Suppressor macrophage treated with lipopolysaccharide for 1 hour (primary cell): ENCODE results near the gene SFXN5.
A peak's percentile ranks its signal among the peaks of the same experiment; 100 is the strongest.
"Not testable (repeated sequence)": the region's sequence is repeated elsewhere in the genome, so short reads cannot be mapped to it uniquely, and the experiment has no call there.

ENCODE experiments used
- DNase-seq, 3 donors: peaks; one replicate each; pipeline ENCODE4 v3.0.0-alpha.2; 2020 to 2022

Gene SFXN5

DNA sequence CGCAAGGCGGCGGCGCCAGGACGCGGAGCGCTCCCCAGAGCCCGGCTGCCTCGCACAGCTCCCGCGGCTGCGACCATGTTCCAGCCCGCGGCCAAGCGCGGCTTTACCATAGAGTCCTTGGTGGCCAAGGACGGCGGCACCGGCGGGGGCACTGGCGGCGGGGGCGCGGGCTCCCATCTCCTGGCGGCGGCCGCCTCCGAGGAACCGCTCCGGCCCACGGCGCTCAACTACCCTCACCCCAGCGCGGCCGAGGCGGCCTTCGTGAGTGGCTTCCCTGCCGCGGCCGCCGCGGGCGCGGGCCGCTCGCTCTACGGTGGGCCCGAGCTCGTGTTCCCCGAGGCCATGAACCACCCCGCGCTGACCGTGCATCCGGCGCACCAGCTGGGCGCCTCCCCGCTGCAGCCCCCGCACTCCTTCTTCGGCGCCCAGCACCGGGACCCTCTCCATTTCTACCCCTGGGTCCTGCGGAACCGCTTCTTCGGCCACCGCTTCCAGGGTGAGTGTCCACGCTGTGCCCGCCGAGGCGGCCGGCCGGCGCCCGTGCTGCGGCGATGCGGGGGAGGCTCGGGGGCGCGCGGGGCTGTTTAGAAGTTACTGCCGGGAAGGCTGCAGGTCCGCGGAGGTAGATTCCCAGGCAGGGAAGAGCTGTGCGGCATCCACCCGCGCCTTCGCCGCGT, 153.5 kb downstream of the SFXN5 start:
- peak in 1 of 3 donors; percentile 51 for DNase-seq

DNA sequence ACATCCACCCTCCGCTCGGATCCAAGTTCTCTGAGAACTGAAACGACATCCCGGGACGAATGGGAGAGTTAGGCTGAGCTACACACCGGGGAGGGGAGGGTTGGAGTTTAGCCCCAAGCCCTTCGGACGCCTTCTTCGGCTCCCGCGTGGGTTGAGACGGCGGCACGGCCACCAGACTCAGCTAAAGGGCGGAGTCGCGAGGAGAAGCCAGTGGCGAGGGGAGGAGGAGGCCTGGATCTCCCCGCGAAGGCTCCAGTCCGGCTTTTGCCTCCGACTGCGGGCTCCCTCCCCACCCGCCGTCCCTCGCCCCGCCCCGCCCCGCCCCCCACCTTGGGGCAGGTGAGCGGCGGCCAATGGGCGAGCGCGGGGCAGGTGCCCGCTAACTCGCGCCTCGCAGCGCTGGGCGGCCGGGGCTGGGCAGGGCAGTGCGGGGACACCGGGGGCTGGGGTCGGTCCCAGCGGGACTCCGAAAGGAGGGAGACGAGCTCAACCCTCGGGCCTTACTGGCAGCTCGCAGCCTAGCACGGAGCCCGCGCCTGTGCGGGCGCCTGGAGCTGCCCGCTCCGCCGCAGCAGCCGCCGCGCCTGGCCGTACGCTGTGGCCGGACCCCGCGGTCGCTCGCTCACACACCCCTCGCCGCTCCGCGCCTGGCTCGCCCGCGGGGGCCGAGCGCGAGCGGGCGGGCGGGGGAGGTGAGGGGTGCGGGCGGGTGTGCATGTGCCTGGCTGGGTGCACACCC, 154.2 kb downstream of the SFXN5 start, which contains the start of gene EMX1:
Gene EMX1, plus strand, starts transcription at position 382 of the 739 bp plus-strand sequence. Its CDS starts 334 bp downstream, at position 716.
- peak; percentile 33 to 59 (median 34) for DNase-seq

DNA sequence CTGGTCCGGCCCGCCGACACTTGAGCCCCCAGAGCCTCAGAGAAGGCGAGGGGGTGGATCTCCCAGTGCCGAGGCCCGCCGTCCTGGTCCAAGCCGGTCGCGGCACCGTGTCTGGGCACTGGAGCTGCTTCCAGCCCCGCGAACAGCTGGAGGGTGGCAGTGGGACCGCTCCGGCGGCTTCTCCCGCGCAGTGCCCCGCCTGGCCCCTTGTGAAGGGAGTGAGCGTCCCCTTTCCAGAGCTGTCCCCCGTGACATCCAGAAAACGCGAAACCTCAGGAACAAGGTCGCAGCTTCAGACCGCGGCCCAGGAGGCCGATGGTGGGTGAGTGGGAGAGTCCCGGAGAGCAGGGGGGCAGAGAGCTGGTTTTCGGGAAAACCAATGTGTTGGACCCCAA, 154.8 kb downstream of the SFXN5 start:
- no peak for DNase-seq

DNA sequence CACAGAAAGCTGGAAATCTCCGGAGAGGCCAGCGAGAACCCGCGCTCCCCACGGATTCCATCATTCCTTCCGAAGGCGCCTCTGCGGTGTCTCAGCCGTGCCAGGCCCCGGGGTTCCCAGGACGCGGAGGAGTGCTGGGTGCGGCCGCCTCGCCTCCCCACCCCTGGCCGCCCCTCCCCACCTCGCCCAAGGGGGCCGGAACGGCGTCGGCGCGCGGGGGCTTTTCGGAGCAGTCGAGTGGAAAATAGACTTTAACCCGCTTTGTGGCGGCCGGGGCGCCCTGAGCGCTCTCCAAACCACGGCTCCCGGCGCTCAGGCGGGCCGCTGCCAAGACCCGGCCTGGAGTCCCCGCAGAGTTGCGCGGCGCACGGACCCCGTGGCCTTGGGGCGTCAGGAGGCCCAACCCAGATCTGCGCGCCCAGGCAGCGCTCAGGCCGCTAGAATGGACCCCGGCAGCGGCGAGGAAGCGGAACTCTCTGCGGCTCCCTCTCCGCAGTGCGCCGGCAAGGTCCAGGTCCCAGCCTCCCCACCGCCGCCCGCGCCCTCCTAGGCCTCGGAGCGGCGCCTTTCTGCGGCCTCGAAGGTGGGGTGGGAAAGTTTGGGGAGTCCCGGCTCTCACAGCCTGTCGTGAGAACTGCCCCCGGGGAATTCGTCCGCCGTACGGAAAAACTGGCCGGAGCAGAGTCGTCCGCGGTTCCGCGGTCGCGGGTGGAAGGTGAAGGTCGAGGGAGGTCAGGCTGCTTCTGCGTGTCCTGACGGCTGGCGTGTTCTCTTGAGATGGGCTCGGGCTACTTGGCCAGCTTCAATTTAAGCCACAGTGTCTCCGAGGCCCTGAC, 155.4 kb downstream of the SFXN5 start:
- DNase-seq, result peak; percentile 29 to 70 (median 57)

DNA sequence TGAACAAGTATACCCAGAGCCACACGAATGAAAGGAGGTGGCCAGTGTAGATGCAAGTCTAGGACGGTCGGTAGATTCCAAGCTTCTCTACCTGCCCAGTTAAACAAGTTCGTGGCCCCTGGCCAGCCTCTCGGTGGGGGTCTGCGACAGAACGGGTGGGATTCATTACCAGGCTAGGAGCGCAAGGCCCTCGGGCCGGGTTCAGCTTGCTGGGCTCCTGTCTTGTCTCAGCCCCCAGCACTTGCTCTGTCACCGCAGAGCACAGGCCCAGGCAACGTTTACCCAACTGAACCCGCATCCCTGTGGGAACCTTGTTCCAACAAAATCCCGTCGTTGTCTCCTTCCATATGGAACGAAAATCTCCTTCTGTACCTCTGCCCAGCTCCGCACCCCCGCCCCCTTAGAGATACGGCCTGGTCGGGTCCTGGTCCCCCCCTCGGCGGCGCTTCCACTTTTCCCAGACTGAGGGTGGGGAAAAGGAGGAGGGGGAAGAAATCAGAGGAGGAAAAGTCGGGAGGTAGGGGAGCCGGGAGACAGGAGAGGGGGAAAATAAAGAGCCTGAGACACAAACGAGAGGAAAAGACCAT, 156.1 kb downstream of the SFXN5 start:
- DNase-seq, result no peak

DNA sequence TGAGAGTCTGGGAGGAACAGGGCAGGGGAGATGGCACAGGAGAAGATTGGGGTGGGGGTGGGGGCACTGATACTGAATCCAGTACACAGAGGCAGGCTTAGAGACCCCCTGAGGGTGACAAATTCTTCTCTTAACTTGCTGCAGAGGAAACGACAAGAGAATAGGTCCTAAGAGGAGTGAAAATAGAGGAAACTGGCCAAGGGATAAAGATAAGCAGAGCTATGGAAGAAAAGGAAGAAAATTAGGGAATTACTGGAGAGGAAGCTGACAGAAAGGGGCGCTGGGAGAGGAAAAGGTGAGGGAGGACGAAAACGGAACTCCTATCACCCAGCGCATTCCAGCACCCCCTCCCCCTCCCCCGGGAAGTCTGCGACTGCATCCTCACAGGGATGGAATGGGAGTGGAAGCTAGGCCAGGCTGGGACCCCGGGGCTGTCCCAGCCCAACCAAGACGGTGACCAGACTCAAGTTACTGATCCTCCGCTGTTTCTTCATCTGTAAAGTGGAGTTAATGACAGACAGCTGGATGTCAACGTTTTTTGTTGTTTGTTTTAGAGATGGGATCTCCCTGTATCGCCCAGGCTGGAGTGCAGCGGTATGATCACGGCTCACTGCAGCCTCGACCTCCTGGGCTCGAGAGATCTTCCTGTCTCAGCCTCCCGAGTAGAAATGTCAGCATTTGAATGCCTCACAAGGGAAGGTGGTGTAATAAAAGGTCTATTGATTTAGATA, 156.8 kb downstream of the SFXN5 start:
- DNase-seq, result no peak

DNA sequence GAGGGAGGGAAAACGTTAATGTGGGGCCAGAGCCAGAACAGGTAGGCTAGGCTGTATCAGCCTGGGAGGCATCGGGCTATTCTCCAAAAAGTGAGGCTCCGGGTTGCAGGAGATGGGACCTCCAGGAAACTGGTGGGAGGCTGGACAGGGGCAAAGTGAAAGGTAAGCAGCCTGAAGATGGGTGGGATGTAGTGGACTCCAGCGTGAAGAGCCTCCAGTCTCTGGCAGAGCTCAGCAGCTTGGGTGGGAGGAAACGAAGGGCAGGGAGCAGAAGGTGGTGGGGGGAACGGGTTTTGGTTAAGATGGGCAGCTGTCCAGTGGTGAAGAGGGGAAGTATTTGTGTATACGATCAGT, 157.3 kb downstream of the SFXN5 start:
- DNase-seq, result no peak

DNA sequence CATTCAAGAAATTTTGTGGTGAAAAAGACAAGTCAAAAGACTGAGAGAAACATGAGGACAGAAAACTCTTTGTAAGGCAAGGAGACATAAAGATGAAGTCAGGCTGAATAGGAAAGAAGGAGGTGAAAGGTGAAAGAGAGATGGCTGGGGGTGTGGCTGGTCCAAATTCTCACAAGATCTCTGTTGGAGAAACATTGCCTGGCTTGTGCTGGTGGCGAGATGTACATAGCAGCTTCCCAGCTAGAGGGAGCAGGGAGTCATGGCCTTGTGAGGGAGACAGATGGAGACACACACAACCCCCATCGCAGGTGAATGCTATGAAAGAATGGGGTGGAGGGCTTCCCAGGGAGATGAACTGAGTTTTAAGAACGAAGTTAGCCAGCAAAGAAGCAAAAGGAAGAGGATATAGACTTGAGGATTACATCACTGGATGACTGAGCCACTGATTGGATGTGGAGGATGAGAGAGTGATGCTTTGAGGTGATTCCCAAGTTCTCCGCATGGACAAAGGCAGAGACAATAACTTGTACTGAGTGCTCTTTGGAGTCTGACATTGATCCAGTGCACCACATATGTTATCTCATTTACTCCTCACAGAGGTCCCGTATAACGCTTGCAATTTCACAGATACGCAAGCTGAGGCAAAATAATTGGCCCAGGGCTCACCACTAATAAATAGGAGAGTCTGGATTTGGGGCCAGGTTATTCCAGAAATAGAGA, 157.9 kb downstream of the SFXN5 start:
- no peak for DNase-seq

DNA sequence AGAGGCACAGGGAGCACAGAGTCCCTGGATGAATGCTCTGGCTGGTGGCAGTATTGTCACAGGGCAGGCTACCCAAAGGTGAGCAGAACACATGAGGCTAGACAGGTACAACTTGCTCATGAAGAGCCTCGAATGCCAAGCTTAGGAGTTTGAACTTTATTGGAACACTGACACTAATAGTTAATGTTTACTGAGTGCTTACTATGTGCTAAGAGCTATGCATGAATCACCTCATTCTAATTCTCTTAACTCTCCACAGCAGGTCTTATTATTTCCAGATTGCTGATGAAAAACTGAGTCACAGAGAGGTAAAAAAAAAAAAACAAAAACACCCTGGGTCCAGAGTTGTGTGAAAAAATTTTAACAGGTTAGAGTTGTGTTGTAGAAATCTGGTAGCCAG, 160.3 kb downstream of the SFXN5 start:
- no peak for DNase-seq

DNA sequence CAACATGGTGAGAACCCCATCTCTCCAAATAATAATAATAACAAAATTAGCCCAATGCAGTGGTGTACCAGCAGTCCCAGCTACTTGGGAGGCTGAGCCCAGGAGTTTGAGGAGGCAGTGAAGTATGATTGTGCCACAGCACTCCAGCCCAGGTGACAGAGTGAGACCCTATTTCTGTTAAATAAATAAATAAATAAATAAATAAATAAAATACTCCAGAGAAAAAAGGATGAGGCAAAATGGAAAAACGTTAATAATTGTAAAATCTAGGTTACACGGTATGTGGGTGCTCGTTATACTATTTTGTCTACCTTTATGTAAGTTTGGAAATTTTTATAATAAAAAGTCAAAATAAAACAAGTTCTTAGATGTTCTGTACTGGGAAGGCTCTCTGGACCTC, 162.8 kb downstream of the SFXN5 start:
- no peak for DNase-seq

DNA sequence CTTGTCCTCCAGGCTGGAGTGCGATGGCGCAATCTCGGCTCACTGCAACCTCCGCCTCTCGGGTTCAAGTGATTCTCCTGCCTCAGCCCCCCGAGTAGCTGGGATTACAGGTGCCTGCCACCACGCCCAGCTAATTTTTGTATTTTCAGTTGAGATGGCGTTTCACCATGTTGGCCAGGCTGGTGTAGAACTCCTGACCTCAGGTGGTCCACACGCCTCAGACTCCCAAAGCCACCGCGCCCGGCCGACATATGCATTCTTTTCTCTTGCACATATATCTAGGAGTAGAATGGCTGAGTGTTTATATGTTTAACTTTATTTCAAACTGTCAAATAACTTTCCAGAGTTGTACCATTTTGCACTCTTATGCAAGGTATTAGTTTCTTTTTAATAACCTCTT, 164.1 kb downstream of the SFXN5 start:
- not testable (repeated sequence) for DNase-seq

DNA sequence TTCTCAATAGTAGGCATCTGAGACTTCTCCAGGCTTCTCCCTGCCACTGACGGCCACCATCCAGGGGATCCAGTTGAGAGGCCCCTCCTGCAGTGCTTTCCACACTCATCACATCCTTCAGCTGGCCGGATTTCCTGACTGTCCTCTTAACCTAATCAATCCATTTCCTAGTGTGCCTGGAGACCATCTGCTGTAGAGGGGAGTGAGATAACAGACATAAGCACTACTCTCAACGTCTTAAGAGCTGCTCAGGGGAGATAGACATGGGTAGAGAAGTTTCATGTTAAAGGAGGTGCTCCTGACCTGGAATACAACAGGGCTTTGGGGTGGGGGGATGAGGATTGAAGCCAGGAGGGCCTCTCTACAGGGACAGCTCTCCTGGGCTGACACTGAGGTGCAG, 170.1 kb downstream of the SFXN5 start:
- no peak for DNase-seq

DNA sequence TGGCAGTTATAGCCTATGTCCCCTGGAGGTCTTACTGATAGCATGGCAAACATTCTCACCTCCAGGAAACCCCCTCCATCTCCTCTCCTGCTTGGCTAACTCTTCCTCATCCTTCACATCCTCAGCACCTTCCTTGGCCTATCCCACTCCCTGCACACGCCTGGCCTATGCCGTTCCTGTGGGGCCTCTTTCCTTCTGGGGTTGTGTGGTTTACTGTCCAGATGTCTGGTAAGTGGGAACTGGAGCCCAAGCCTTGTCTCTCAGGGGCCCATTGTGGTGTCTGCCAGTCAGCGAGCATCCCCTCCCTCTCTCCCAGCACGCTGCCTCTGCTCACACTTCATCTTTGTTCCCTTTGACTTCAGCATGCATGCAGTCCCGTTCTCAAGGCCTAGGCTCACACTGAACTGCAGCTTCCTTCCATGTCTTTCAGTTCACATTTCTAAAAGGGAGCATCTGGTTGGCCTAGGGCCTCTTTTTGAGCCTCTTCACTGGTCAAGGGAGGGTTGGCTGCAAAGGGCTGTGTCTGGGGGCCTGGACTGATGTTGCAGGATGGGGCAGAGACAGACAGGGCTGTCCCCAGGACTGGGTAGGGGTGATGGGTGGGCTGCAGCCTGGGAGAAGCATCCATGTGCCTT, 171.2 kb downstream of the SFXN5 start:
- DNase-seq, result no peak

DNA sequence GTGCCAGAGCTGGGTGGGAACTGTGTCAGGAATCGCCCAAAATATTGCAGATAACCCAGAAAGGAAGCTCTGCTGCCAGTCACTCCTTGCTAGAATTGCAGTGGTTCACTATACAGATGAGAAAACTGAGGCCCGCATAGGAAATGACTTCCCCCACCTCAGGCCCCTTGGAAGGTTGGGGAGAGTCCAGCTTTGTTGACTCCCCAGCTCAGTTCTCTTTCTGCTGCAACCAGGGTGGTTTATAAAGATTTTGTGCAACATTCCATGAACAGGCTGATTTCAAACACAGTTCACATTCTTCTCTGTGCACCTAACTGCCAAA, 173.0 kb downstream of the SFXN5 start:
- DNase-seq, result no peak

DNA sequence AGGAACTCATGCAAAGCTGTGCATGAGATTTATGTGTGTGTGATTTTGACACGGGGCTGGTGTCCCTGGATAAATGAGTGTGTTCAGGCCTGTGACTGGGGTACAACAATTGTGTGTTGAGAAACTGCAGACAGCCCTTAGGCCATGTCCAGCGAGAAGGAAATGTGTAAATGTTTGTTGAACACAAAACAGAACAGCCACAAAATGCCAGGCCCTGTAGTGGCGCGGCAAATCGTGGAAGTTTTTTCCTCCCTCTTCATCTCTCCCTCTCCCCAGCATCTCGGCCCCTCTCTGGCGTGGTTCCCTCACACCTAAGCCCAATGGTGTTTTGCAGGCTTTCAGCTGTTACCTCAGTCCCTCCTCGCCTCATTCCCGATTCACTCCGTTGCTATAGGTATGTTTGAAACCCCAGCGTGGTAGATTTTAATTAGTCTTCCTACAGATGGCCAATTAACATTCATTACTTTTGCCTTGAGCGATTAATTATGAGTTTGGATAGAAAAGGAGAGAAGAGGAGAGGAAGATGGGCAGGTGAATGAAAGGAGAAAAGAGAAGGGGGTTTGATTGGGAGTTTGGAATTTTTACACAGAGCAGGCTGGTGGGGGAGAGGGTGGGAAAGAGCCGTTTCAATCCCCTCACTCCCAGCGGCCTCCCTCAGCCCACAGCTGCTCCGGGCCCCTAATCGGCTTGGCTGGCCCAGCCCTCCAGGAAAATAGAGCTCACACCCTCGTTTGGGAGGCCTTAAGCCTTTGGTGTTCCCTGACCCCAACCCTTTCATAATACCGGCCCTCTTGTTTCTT, 173.5 kb downstream of the SFXN5 start:
- no peak for DNase-seq

DNA sequence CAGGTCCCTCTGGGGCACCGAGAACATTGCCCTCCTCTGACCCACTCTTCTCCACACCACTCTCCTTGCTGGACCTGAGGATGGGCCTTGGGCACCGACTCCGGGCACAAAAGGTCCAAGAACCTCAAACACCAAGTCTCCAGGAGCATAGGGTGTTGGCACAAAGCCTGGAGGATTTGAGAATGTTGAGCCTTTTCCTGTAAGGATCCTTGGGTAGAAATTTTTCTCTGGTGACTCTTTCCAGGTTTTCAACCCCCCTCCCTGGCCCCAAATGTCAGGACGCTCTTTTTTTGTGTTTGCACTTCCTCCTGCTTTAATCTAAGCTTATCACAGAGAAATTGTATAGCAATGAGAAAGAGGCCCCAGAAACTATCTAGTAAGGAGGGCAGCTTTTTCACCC, 175.1 kb downstream of the SFXN5 start:
- DNase-seq, result no peak

DNA sequence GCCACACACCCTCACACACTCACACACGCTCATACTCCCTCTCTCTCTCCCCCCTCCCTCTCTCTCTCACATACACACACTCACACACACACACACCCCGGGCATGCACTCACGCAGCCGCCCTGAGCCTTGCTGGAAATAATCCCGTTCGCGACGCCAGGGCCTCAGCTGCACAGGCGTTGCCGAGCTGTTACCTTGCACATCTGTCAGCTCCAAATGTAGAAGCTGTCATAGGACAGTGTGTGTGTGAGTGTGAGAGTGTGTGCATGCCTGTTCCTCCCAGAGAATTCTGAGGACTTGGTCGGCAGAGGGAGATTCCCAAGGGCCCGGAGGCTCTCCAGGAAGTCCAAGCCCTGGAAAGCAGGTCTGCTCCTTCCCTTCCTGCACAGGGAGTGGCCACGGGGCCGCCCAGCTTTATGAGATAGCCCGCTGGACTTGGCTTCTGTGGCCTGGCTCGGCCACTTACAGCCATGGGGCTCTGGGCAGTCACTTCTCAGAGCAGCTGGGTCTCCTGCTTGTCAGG, 175.7 kb downstream of the SFXN5 start:
- DNase-seq, result no peak

DNA sequence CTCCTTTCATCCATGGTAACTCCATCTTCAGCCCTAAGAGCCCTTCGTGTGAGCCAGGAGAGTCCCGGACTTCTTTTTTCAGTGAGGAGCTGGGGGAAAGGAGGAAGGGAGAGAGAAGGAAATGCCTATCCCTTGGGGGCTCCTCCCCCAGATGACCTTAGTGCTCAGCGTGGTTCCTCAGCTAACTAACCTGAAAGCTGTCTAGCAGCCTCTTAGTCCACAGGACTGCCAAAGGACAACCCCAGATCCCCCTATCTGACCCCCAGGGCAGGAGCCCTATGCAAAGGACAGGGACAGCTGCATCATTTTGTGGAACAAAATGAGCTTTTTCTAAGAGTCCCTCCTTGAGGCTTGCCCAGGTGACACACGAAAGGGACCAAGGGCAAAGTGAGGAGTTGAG, 176.4 kb downstream of the SFXN5 start:
- DNase-seq, result no peak

DNA sequence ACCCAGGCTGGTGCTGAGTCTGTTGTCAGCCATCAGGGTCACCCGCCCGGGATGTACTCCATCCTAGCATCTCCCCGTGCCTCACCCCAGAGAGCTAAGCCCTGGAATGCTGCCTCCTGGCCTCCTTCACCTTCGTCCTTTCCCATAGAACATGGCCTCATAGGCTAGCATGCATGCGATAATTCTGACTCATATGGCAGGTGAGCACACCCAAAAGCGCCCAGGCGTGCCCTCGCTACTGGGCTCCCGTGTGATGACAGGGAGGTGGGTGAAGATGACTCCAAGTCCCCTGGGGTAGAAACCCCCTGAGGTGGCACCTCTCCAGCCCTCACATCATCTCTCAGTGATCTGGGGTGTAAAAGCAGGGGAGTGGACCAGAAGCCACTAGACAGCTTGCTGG, 177.0 kb downstream of the SFXN5 start:
- no peak for DNase-seq

DNA sequence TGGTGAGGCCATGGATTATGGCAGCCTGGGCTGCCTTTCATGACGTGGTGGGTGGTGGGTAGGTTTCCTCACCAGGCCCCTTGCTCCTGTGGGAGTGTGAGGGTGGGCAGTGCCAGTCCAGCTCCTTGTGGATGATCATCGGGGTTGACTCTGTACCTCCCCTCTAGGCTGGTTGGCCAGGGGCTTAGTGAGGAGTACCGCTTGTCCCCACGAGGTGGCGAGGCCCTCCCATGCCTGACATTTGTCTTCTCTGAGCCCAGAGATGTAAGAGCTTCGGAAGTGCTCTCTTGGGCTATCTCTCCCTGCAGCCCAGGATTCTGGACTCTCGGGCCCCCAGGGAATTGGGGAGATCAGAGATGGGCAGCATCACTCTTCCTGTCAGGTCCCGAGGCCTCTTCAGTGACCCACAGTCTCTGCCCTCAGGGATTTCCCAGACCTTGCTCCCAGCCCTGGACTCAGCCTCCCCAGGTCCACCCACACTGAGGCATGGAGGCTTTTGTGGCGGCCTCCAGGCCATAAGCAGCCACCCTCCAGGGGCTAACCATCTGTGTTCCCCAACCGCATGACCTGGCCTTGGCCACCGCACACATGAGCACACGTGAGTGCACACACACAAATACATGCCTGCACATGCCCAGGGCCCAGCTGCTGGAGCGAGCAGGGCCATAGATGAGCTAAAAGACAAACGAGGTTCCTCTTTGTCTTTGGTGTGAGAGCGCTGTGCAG, 177.8 kb downstream of the SFXN5 start:
- peak; percentile 62 to 75 (median 65) for DNase-seq
